SK-N-SH treated with all-trans-retinoic acid at 6 μM for 48 hours (cell line): ENCODE results near the gene TAF15.

Experiments used
- ATAC-seq: fragments of 200-7000 bp; cut with Tn5 transposase; 3 replicates; pipeline ENCODE4 v1.9.1; 2020; ENCODE audit warnings: mild to moderate bottlenecking, moderate library complexity
- ARNTL ChIP-seq: fragments of 450-650 bp; formaldehyde crosslinking; IDR thresholded peaks from 2 replicates; pipeline ENCODE4 v1.5.0; 2020; ENCODE audit warnings: low read depth, mild to moderate bottlenecking, moderate library complexity, borderline replicate concordance
- BACH2 ChIP-seq: fragments of 250-450 bp; sonication (Bioruptor Pico); IDR thresholded peaks from 2 replicates; pipeline ENCODE4 v1.9.0; 2021; ENCODE audit warnings: mild to moderate bottlenecking, borderline replicate concordance
- CREB5 ChIP-seq: fragments of 250-450 bp; sonication (Bioruptor Pico); IDR thresholded peaks from 2 replicates; pipeline ENCODE4 v1.5.1; 2020; ENCODE audit warnings: low read depth, mild to moderate bottlenecking, moderate library complexity
- CSDC2 ChIP-seq: fragments of 250-450 bp; sonication (Bioruptor Pico); IDR thresholded peaks from 2 replicates; pipeline ENCODE4 v1.5.0; 2020; ENCODE audit warnings: mild to moderate bottlenecking, moderate library complexity
- CSRNP3 ChIP-seq: fragments of 250-450 bp; sonication (Bioruptor Pico); IDR thresholded peaks from 2 replicates; pipeline ENCODE4 v1.5.1; 2021; ENCODE audit warnings: mild to moderate bottlenecking, moderate library complexity
- ESRRG ChIP-seq: fragments of 250-450 bp; sonication (Bioruptor Pico); IDR thresholded peaks from 2 replicates; pipeline ENCODE4 v1.6.1; 2021; ENCODE audit warnings: mild to moderate bottlenecking
- GLIS3 ChIP-seq: fragments of 250-450 bp; sonication (Bioruptor Pico); IDR thresholded peaks from 2 replicates; pipeline ENCODE4 v1.5.0; 2020; ENCODE audit warnings: mild to moderate bottlenecking, moderate library complexity
- ISL1 ChIP-seq: fragments of 250-450 bp; sonication (Bioruptor Pico); IDR thresholded peaks from 2 replicates; pipeline ENCODE4 v2.1.2; 2022; ENCODE audit warnings: mild to moderate bottlenecking, moderate library complexity
- OSR1 ChIP-seq: fragments of 250-450 bp; sonication (Bioruptor Pico); IDR thresholded peaks from 2 replicates; pipeline ENCODE4 v1.8.0; 2022; ENCODE audit warnings: moderate library complexity, mild to moderate bottlenecking, inconsistent platforms
- POU6F1 ChIP-seq: fragments of 250-450 bp; sonication (Bioruptor Pico); IDR thresholded peaks from 2 replicates; pipeline ENCODE4 v1.8.0; 2021; ENCODE audit warnings: low read depth, mild to moderate bottlenecking, moderate library complexity, borderline replicate concordance
- PPARA ChIP-seq: fragments of 250-450 bp; sonication (Bioruptor Pico); IDR thresholded peaks from 2 replicates; pipeline ENCODE4 v1.5.0; 2020; ENCODE audit warnings: mild to moderate bottlenecking, borderline replicate concordance
- RARB ChIP-seq: fragments of 250-450 bp; sonication (Bioruptor Pico); IDR thresholded peaks from 2 replicates; pipeline ENCODE4 v1.8.0; 2021; ENCODE audit warnings: mild to moderate bottlenecking, moderate library complexity
- SNAI2 ChIP-seq: fragments of 250-450 bp; sonication (Bioruptor Pico); IDR thresholded peaks from 2 replicates; pipeline ENCODE4 v1.5.0; 2020; ENCODE audit warnings: mild to moderate bottlenecking, moderate library complexity
- TCF4 ChIP-seq: fragments of 250-450 bp; sonication (Bioruptor Pico); IDR thresholded peaks from 2 replicates; pipeline ENCODE4 v1.8.0; 2021; ENCODE audit warnings: mild to moderate bottlenecking, moderate library complexity, borderline replicate concordance
- TOX ChIP-seq: fragments of 250-450 bp; sonication (Bioruptor Pico); IDR thresholded peaks from 2 replicates; pipeline ENCODE4 v1.8.0; 2021; ENCODE audit warnings: mild to moderate bottlenecking, moderate library complexity, borderline replicate concordance
- ZC3H10 ChIP-seq: fragments of 250-450 bp; sonication (Bioruptor Pico); IDR thresholded peaks from 2 replicates; pipeline ENCODE4 v1.5.1; 2021; ENCODE audit warnings: mild to moderate bottlenecking, moderate library complexity
- ZFP3 ChIP-seq: fragments of 250-450 bp; sonication (Bioruptor Pico); IDR thresholded peaks from 2 replicates; pipeline ENCODE4 v1.5.0; 2020; ENCODE audit warnings: mild to moderate bottlenecking, moderate library complexity
- ZFP30 ChIP-seq: fragments of 450-650 bp; formaldehyde crosslinking; IDR thresholded peaks from 2 replicates; pipeline ENCODE4 v1.5.0; 2022; ENCODE audit warnings: mild to moderate bottlenecking, moderate library complexity
- ZNF565 ChIP-seq: fragments of 450-650 bp; formaldehyde crosslinking; conservative IDR thresholded peaks from 2 replicates; pipeline ENCODE4 v1.5.0; 2020; ENCODE audit warnings: low read depth, mild to moderate bottlenecking, moderate library complexity
- ZNF70 ChIP-seq: fragments of 450-650 bp; formaldehyde crosslinking; IDR thresholded peaks from 2 replicates; pipeline ENCODE4 v1.5.0; 2020; ENCODE audit warnings: mild to moderate bottlenecking, moderate library complexity
- ZNF8 ChIP-seq: fragments of 450-650 bp; formaldehyde crosslinking; IDR thresholded peaks from 2 replicates; pipeline ENCODE4 v1.5.0; 2020; ENCODE audit warnings: mild to moderate bottlenecking, moderate library complexity

Gene TAF15

GRCh38 chr17:35790841-35791240 lies 18.4 kb upstream of the TAF15 start:
- ATAC-seq: no peak
- TF ChIP-seq PPARA (CRISPR knock-in tag) (no peak), TCF4 (CRISPR knock-in tag) (no peak), ZFP30 (CRISPR knock-in tag) (no peak), ISL1 (CRISPR knock-in tag) (no peak), CSDC2 (CRISPR knock-in tag) (no peak), BACH2 (no peak), ZC3H10 (CRISPR knock-in tag) (no peak), GLIS3 (CRISPR knock-in tag) (no peak), CREB5 (CRISPR knock-in tag) (no peak), ESRRG (CRISPR knock-in tag) (no peak), ZNF8 (CRISPR knock-in tag) (no peak), ZNF70 (no peak), POU6F1 (CRISPR knock-in tag) (no peak), SNAI2 (CRISPR knock-in tag) (no peak), CSRNP3 (CRISPR knock-in tag) (no peak), TOX (CRISPR knock-in tag) (no peak), ARNTL (CRISPR knock-in tag) (no peak), ZNF565 (CRISPR knock-in tag) (no peak), OSR1 (CRISPR knock-in tag) (no peak)

- ATAC-seq: no peak
- TF ChIP-seq OSR1 (CRISPR knock-in tag): no peak
- TF ChIP-seq ZFP30 (CRISPR knock-in tag): no peak
- TF ChIP-seq CREB5 (CRISPR knock-in tag): no peak
- TF ChIP-seq ZNF8 (CRISPR knock-in tag): no peak
- TF ChIP-seq ZFP3: no peak
- TF ChIP-seq ARNTL (CRISPR knock-in tag): no peak
- TF ChIP-seq CSRNP3 (CRISPR knock-in tag): no peak
- TF ChIP-seq CSDC2 (CRISPR knock-in tag): no peak
- no peak for TF ChIP-seq POU6F1 (CRISPR knock-in tag)
- TF ChIP-seq ZNF565 (CRISPR knock-in tag): no peak
- no peak for TF ChIP-seq ZNF70
- TF ChIP-seq PPARA (CRISPR knock-in tag): no peak
- no peak for TF ChIP-seq ZC3H10 (CRISPR knock-in tag)
- TF ChIP-seq ESRRG (CRISPR knock-in tag): no peak
- no peak for TF ChIP-seq RARB (CRISPR knock-in tag)
- no peak for TF ChIP-seq ISL1 (CRISPR knock-in tag)
These were observed 17.5 kb upstream of the TAF15 start for GRCh38 chr17:35791681-35792350.
